Measurements from ENCODE around the gene ZIK1. TPM values are rescaled to one million over a fixed set of nuclear protein-coding genes. Genes with fewer than 3 reads are reported as not detected.

Gene ZIK1
- total and polyA plus RNA-seq, 2 donors (not counting 1 experiment from before 2014, with no cell fraction given) = 5.3 to 21.8 TPM

- Histone ChIP-seq H3K36me3 (replicated peaks in 1 of 2; ENCODE audit: control extremely low read depth in 1 of 2, control insufficient read depth in 1 of 2, extremely low read depth in 1 of 2, insufficient read depth in 2 of 2, low read length in 1 of 2) (peaks cover 0 to 5% of the 10 kb centered on the region in 2 experiments), H3K27ac (ENCODE audit: low read length in 2 of 2) (peak overlapping the region in 1 of 2 donors; percentile 52), H4K20me1 (ENCODE audit: control insufficient read depth, insufficient read depth, low read length, poor library complexity, severe bottlenecking) (no peaks in the 10 kb centered on the region), H3K4me2 (replicated peaks; ENCODE audit: low read depth, low read length, poor library complexity, severe bottlenecking) (peak overlapping the region; percentile 96), H3K27me3 (replicated peaks in 1 of 4; ENCODE audit: control extremely low read depth in 1 of 4, control insufficient read depth in 3 of 4, insufficient read depth in 4 of 4, low read length in 3 of 4) (no peaks in the 10 kb centered on the region), H3K4me3 (ENCODE audit: control extremely low read depth in 1 of 5, extremely low read depth in 1 of 5, insufficient read depth in 1 of 5, low read depth in 2 of 5, low read length in 4 of 5) (peak overlapping the region; percentile 44 to 81 (median 77)), H2AFZ (ENCODE audit: insufficient read depth, low read depth, low read length, poor library complexity, severe bottlenecking) (peak overlapping the region; percentile 89), H3K4me1 (ENCODE audit: control insufficient read depth in 2 of 2, insufficient read depth in 2 of 2, low read length in 2 of 2) (peaks cover 11 to 14% of the 10 kb centered on the region in 2 donors), H3K9ac (ENCODE audit: low read length) (peak overlapping the region; percentile 88), H3K9me3 (ENCODE audit: control extremely low read depth in 1 of 3, control insufficient read depth in 2 of 3, insufficient read depth in 1 of 3, low read length in 2 of 3) (peaks cover 6 to 9% (median 9%) of the 10 kb centered on the region in 3 donors), H3K79me2 (ENCODE audit: control insufficient read depth, insufficient read depth, low read length) (peaks cover 13% of the 10 kb centered on the region)
- ATAC-seq (ENCODE audit: low read depth) (peak; percentile 34), DNase-seq (no peak)
- intact Hi-C loops (cut with micrococcal nuclease) = loop anchor here (1.0 to 5.0 kb wide), 5 partner anchors 15 to 248 kb away; partner anchors contain the start of genes ZNF134, ZNF211, ZNF416 and ZNF587
- POLR2A ChIA-PET = no interaction called here
- Mint-ChIP-seq H3K27ac (peak overlapping the region; percentile 79), H3K9me3 (ENCODE audit: insufficient read depth) (peaks cover 4% of the 10 kb centered on the region), H3K4me3 (peak overlapping the region; percentile 90), H3K4me1 (peaks cover 20% of the 10 kb centered on the region), H3K27me3 (peaks cover 3% of the 10 kb centered on the region)
- TF ChIP-seq, protein P1, sequence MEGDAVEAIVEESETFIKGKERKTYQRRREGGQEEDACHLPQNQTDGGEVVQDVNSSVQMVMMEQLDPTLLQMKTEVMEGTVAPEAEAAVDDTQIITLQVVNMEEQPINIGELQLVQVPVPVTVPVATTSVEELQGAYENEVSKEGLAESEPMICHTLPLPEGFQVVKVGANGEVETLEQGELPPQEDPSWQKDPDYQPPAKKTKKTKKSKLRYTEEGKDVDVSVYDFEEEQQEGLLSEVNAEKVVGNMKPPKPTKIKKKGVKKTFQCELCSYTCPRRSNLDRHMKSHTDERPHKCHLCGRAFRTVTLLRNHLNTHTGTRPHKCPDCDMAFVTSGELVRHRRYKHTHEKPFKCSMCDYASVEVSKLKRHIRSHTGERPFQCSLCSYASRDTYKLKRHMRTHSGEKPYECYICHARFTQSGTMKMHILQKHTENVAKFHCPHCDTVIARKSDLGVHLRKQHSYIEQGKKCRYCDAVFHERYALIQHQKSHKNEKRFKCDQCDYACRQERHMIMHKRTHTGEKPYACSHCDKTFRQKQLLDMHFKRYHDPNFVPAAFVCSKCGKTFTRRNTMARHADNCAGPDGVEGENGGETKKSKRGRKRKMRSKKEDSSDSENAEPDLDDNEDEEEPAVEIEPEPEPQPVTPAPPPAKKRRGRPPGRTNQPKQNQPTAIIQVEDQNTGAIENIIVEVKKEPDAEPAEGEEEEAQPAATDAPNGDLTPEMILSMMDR (IDR thresholded peaks at IDR 0.05) = no peak
- TF ChIP-seq EZH2 (IDR thresholded peaks at IDR 0.05; ENCODE audit: borderline replicate concordance, insufficient read depth, low read depth, low read length, poor library complexity, severe bottlenecking) = no peak
- 0% methylated on average over 2 of the region's 8 CpGs for WGBS (ENCODE audit: insufficient coverage)
- CTCF ChIA-PET = interaction anchor here (1.3 kb wide), 1 partner anchor 15 kb away, joined by 3 read pairs; the partner anchor contains the start of gene ZNF134
Observed at GRCh38 chr19:57599377-57599760, 15.4 kb downstream of the ZIK1 start.

DNA sequence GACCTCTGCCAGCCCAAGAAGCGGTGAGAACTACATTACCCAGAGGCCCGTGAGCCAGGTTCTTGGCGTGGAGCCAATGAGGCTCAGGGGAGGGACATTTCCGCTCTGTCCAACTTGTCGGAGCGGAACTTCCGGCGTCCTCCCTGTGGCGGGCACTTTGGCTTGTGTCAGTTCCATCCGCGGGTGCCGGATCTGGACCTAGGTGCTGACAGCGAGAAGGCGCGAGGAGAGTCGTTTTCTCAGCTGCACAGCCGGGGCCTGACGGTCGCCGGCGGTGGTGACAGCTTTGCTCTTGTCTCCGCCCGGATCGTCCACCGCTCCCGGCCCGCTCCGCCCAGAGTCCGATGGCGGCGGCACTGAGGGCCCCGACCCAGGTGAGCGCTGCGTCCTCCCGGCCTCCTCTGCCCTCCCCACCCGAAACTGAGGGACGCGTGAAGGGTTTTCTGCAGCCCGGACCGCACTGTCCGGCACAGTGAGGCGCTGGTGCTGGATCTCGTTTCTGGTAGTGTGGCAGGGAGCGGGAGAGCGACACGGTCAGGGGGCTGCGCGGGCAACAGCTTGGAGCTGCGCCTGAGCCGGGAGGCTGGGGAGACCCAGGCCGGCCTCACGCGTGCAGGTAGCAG is 15.9 kb downstream of the ZIK1 start, which contains the start of gene ZNF530:
Gene ZNF530 (plus strand): TSS at position 125 of the 623 bp plus-strand sequence. CDS start 4,461 bp downstream, outside the sequence.
- Histone ChIP-seq H3K79me2 (ENCODE audit: control insufficient read depth, insufficient read depth, low read length) (peaks cover 13% of the 10 kb centered on the region), H2AFZ (ENCODE audit: insufficient read depth, low read depth, low read length, poor library complexity, severe bottlenecking) (peak within 1 kb of the TSS; percentile 89), H4K20me1 (ENCODE audit: control insufficient read depth, insufficient read depth, low read length, poor library complexity, severe bottlenecking) (no peaks in the 10 kb centered on the region), H3K36me3 (replicated peaks in 1 of 2; ENCODE audit: control extremely low read depth in 1 of 2, control insufficient read depth in 1 of 2, extremely low read depth in 1 of 2, insufficient read depth in 2 of 2, low read length in 1 of 2) (peaks cover 0 to 9% of the 10 kb centered on the region in 2 experiments), H3K4me3 (ENCODE audit: control extremely low read depth in 1 of 5, extremely low read depth in 1 of 5, insufficient read depth in 1 of 5, low read depth in 2 of 5, low read length in 4 of 5) (peak within 1 kb of the TSS; percentile 44 to 81 (median 77)), H3K27ac (ENCODE audit: low read length in 2 of 2) (peak within 1 kb of the TSS in 1 of 2 donors; percentile 52), H3K4me1 (ENCODE audit: control insufficient read depth in 2 of 2, insufficient read depth in 2 of 2, low read length in 2 of 2) (peaks cover 11 to 14% of the 10 kb centered on the region in 2 donors), H3K9me3 (ENCODE audit: control extremely low read depth in 1 of 3, control insufficient read depth in 2 of 3, insufficient read depth in 1 of 3, low read length in 2 of 3) (peaks cover 4 to 9% (median 7%) of the 10 kb centered on the region in 3 donors), H3K9ac (ENCODE audit: low read length) (peak within 1 kb of the TSS; percentile 88), H3K27me3 (replicated peaks in 1 of 4; ENCODE audit: control extremely low read depth in 1 of 4, control insufficient read depth in 3 of 4, insufficient read depth in 4 of 4, low read length in 3 of 4) (no peaks in the 10 kb centered on the region), H3K4me2 (replicated peaks; ENCODE audit: low read depth, low read length, poor library complexity, severe bottlenecking) (peak within 1 kb of the TSS; percentile 96)
- ATAC-seq (ENCODE audit: low read depth) (peak; percentile 99), DNase-seq (peak; percentile 88)
- 1% methylated on average over 52 of the region's 53 CpGs for WGBS (ENCODE audit: insufficient coverage)
- peak within 1 kb of the TSS; percentile 79 for H3K27ac Mint-ChIP-seq
- H3K9me3 Mint-ChIP-seq (ENCODE audit: insufficient read depth) = peaks cover 4% of the 10 kb centered on the region
- no peak for TF ChIP-seq EZH2 (IDR thresholded peaks at IDR 0.05; ENCODE audit: borderline replicate concordance, insufficient read depth, low read depth, low read length, poor library complexity, severe bottlenecking)
- TF ChIP-seq, protein P1 (IDR thresholded peaks at IDR 0.05) = no peak
- peak within 1 kb of the TSS; percentile 90 for H3K4me3 Mint-ChIP-seq
- CTCF ChIA-PET = interaction anchor here (1.3 kb wide), 1 partner anchor 14 kb away, joined by 3 read pairs; the partner anchor contains the start of gene ZNF134
- POLR2A ChIA-PET = no interaction called here
- H3K27me3 Mint-ChIP-seq = peaks cover 3% of the 10 kb centered on the region
- intact Hi-C loops (cut with micrococcal nuclease) = loop anchor here (1.0 to 5.0 kb wide), 5 partner anchors 14 to 247 kb away; partner anchors contain the start of genes ZNF134, ZNF211, ZNF416 and ZNF587
- H3K4me1 Mint-ChIP-seq = peaks cover 20% of the 10 kb centered on the region

Data from B cell (primary cell).